NCI-H128 (cell line): ENCODE measurements around the gene IQCK.

Source experiments
- DNase-seq: peaks from one replicate; lab custom pipeline; 2025; ENCODE audit not compliant: unreplicated experiment; lab: John Stamatoyannopoulos, UW

The IQCK gene

DNA sequence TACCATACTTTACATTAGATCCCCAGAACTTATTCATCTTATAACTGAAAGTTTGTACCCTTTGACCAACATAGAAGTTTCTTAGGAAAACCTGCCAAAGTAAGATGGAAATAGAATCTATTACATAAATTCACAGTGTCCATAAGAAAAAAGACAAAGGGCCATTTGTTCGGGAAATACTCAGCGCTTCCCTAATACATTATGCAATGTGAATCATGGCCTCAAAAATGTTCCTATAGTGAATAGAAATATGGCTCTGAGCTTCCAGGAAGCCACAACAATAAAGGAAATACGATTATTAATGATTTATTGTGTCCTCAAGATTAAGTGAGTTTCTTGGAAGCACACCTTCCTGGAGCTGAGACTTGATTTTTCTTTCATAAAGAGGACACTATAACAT lies 115.1 kb downstream of the IQCK start:
- no peak for DNase-seq

DNA sequence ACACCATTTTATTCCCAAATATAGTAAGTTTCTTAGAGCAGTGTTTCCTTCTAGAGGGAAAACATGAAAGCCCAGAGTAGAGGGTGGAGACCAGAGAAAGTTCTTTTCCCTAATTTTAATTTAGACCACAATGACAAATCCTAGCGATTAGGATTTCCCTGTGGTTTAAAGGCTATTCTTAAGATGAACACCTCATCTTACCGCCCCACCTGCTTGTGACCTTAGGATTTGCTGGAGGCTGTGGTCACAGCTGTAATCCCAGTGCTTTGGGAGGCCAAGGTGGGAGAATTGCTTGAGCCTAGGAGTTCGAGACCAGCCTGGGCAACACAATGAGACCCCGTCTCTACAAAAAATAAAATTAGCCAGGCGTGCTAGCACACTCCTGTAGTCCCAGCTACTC lies 115.5 kb downstream of the IQCK start:
- no peak for DNase-seq

DNA sequence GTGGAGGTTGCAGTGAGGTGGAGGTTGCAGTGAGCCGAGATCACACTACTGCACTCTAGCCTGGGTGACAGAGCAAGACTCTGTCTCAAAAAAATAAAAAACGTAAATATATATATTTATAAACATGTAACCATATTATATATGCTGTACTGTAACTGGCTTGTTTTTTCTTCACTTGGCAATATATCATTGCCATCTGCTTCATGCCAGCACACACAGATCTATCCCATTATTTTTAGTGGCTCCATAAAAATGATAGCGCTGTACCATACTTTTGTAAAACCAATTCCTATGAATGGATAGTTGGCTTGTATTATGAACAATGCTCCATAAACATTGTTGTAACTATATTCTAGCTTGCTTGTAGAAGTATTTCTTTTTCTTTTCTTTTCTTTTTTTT lies 117.1 kb downstream of the IQCK start:
- no peak for DNase-seq

DNA sequence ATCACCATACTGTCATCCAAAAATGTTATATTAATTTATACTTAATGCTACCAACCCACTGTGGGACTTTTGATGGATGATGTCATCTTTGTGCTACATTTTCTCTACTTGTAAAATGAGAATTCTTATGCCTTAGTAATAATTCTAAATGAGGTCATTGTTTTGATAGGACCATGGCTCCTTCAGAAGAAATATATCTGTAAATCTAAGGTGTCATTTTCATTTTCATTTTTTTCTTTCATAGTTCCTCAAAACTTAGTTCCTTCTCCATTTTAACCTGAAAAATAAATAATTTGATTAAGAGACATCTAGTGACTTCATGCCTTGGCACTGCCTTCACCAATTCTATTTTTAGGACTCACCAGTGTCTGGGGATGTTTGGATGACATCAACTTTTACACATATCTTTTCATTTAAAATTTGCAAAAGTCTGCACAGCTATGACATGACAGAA lies 117.9 kb downstream of the IQCK start:
- no peak for DNase-seq

DNA sequence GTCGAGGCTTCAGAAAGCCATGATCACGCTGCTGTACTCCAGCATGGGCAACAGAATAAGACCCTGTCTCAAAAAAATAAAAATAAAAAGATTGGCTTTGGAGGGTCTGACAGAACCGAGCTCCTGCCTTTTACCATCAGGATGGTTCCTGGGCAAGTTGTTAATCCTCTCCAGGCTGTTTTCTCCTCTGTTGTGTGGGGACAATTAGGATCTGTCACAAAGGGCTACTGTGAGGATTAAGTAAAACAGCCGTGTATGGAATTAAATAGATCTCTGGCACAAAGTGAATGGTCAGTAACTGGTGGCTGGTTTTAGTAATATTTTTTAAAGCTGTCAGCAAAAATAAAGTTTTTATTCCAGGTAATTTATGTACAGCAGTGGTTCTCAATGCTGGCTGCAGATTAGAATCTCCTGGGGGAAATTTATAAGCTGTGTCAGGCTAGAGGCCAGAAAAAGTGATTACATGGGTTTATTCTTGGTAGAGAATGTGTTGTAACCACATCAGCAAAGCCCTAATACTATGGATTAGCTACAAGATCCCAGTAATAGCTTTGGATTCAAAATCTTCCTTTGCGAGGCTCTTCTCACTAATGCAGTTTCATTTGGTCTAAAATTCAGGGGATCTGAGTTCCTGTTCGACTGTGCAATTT lies 119.4 kb downstream of the IQCK start:
- no peak for DNase-seq

DNA sequence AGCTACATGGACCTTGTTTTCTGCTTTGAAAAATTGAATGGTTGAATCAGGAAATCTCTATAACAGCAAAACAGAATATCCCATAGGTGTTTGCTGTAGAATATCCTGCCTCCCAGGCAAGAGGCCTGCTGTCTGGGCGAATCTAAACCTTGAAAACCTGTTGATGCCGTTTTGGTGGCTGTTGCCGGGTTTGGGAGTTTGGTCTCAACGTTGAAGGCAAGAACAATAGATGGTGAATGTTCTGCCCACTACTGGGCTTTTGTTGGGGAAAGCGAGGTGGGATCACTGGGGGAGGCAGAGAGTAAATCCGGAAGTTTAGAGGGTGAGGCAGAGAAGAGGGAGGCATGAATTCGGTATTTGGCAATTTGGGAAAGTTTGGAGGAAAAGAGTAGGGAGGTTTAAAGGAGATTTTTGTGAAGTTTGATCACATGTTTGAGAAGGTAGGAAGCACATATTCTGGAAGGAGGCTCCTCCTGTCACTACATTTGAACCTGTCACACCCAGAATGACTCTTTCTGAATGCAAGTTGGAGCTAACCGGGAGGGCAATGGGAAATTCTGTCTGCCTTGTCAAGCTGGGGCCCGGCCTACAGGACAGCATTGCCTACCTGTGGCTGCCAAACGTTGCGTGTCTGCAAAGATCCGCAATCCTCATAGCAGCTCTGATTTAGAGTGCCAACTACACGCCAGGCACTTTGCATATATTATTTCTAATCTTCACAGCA lies 120.1 kb downstream of the IQCK start:
- no peak for DNase-seq

DNA sequence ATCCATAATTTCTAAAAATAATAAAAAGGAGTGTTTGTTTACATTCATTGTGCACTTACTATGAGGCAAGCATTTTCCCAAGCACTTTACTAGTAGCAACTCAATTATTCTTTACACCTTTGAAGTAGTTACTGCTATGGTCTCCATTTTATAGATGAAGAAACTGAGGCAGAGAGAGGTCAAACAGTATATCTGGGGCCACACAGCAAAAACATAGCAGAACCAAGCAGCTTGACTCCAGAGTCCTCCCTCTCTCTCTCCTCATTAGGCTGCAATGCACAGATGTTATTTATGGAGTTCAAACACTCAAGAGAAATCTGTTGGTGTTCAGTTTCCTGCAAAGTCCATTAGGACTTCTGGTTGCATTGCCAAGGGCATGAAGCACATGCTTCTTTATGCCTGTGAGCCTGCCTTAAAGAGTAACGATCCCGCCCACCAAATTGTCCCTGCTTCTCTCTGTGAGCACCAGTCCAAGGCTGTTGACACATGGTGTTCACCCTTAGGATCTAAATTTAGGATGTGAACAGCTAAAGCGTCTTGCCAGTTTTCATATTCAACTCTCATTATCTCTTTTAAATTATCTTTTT lies 122.5 kb downstream of the IQCK start:
- peak; percentile 5 for DNase-seq

DNA sequence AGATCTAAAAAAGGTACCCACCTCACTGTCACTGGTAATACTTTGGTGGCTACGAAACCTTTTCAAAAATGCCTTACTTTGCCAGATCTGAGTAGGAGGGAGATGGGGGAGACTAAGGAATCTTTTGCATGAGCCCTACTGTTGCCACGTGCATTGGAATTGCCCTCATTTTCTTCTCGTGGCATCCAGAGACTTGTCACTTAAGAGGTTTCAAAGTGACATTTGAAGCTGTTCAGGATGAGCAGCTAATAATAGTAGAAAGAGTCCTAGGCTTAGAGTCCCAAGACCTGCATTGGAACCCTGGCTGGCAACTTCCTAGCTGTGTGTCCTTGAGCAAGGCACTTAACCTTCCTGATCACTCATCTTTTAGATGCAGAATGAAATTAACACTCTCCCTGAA lies 123.1 kb downstream of the IQCK start:
- no peak for DNase-seq

DNA sequence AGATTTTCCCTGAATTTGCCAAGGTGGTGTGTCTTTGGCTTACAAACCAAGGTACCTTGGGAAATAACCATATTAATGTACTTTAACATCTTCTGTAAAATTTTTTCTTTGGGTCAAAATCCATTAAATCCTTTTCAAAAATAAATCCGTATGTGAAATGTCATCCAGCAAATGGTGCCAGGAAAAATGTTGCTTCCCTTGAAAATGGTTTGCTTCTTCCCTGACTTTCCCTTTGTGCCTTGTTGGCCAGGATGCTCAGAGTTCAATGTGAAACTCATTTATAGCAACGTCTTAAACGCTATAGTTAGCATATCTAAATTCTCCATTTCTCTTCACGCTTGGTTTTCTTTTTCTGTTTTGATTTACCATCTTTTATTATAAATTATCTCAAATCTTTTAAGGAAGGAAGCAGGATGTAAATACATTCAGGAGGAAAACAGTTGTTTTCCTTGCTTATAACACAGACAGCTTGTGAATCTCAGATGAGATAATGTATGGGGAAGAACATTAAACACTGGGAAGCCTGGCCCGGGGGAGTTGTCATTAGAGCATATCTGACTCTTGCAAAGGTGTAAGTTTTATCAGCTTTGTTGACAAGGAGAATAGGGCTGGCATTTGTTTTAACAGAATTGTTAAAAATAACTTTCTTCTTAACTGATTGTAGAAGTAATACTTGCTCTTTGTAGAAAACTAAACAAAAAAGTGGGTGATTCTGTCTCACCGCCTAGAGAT lies 124.5 kb downstream of the IQCK start:
- DNase-seq: no peak

DNA sequence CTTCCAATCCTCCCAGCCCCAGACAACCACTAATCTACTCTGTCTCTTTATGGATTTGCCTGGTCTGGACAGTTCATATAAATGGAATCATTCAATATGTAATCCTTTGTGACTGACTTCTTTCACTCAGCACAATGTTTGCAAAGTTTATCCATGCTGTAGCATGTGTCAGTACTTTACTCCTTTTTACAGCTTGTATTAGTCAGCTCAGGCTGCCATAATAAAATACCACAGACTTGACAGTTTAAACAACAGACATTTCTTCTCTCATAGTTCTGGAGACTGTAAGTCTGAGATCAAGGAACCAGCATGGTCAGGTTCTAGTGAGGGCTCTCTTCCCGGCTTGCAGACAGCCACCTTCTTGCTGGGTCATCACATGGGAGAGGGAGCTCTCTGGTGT lies 125.3 kb downstream of the IQCK start:
- no peak for DNase-seq

DNA sequence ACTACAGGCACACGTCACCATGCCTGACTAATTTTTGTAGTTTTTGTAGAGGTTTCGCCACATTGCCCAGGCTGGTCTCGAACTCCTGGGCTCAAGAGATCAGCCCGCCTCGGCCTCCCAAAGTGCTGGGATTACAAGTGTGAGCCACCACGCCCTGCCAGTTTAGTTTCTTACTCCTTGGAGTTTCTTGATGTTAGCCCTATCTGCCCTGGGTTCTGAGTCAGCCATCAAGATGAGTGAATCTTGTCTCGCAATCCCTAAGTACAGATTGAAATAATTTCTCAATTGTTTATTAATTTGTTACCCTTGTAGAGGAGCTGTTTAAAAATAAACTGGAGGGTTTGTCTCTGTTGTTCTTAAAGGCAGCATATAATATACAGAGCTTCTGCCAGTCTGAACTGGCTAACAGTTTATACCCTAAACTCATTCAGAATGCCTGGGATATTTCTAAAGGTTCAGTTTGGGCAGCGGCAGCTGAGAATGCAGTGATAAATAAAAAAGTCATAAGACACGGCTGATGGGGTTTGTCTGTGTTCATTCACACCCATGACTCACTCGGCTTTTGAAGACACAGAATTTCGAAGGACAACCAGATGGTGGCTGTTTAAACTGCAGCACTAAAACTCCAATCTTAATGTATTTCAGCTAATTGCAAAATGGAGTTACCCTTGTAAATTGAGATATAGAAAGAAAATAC lies 127.0 kb downstream of the IQCK start:
- DNase-seq: no peak

DNA sequence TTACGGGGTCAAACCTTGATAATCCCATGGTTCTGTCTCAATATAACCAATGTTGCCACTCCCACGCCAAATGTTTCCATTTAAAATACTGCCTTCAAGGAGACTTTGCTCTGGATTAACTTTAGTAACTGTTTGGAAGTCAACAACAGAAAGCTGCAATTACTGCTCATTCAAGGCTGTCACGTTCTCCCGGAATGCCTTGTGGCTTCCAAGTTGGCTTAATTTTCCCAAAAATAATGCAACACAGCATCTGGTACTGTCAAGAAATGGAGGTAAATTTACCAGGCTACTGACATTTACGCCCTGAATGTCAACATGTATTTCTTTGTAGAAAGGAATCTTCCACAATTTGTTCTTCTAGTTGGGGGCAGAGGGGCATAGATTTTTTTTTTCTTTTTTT lies 128.4 kb downstream of the IQCK start:
- DNase-seq: no peak

DNA sequence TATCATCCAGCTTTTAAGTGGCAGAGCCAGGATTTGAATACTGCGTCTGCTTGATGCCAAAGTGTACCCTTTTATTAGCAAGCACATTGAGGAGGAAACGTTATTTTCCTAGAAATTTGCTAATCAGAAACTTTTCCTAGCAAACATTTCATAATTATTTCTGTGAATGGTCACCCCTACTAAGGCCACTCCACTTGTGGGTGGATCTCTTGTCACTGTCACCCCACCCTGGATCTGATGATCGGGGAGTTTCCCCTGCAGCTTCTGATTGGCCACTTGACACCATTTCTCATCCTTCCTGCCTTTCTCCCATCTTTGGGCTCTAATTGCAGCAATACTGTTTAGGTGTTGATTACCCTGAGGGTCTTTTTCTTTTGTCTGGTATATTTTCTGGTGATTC lies 130.7 kb downstream of the IQCK start:
- DNase-seq: no peak

DNA sequence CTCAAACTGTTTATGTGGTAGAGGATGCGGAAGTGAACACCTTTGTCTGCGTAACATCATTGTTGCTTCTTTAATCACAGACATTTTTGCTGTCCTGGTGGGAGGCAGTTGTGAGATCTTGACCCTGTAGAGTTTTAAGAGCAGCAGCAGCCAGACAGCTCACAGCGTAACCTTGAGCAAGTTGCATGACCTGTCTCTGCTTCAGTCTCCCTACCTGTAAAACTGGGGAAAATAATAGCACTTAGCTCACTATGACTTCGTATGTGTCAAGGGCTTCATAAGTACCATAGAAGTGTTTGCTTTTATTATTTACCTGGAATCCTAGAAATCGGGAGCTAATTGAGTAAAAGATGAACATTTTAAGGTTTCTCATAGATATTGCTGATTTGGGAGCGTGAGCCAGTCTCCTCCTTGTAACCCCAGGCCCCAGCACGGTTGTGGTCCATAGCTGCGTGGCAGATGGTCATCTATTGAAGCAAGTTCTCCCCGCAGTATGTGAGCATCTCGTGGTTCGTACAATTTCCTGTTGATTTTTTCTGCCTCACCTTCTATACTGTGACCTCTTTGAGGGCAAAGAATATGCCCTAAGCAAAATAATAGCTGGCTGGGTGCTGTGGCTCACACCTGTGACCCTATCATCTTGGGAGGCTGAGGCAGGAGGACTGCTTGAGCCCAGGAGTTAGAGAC lies 132.2 kb downstream of the IQCK start:
- DNase-seq: no peak

DNA sequence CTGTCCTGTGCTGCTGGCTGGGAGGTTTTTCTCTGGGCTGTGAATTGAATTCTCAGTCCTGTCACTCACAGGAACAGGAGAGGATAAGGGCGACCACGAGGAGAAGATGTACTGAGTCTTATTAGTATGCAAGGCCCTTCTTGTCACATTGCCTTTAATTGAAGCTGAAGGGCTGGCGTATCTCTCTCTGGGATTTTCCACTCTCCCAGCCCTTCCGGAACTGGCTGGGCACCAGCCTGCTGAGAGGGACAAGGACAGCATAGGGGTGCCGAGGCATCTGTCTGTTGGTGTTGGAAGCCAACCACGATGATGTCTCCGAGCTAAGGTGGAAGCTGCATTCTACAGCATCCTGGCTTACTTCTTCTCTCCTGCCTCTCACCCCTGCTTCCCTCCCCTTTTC lies 133.4 kb downstream of the IQCK start:
- no peak for DNase-seq

DNA sequence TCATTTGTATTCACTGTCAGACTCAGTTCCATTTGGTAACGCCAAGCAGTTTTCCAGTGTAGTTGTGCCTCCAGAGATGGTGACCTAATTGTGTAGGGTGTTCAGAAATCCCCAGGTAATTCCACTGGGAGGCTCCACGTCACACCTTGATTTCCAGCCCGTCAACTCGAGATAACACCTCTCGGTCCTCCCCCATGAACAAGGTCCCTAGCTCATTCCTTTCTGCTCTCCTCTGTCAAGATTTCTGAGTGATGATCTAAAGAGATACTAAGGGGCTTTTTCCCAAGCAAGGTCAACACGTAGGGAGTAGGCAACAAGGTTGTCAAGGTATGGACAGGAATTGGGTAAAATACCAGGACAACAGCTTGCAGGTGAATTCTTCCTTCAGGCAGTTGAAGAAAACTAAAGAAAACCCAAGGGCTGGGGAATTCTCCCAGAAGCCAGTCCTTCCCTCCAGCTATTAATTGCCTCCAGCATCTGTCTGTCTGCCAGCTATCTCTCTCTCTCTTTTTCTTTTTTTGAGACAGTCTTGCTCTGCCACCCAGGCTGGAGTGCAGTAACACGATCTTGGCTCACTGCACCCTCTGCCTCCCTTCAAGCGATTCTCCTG lies 135.2 kb downstream of the IQCK start:
- no peak for DNase-seq

DNA sequence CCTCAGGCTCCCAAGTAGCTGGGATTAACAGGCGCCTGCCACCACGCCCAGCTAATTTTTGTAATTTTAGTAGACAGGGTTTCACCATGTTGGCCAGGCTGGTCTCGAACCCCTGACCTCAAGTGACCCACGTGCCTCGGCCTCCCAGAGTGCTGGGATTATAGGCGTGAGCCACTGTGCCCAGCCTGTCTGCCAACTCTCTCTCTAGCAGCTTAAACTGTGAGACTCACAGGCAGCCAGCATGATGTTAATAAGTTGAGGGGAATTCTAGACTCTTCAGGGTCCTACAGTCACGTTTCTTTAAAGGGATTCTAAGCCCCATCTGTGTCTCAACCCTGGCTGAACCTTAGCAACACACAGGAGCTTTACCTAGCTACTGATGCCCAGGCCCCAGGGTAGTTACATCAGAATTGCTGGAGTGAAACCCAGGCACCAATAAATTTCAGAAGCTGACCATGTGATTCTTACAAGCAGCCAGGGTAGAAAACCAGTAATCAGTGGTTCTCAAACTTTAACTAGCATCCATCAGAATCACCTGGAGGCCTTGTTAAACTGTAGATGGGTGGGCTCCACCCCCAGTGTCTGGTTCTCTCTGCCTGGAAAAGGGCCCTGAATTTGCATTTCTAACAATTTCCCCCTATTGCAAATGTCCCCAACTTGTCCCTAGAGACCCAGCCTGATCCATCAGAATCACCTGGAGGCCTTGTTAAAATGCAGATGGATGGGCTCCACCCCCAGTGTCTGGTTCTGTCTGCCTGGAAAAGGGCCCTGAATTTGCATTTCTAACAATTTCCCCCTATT lies 135.9 kb downstream of the IQCK start:
- no peak for DNase-seq

DNA sequence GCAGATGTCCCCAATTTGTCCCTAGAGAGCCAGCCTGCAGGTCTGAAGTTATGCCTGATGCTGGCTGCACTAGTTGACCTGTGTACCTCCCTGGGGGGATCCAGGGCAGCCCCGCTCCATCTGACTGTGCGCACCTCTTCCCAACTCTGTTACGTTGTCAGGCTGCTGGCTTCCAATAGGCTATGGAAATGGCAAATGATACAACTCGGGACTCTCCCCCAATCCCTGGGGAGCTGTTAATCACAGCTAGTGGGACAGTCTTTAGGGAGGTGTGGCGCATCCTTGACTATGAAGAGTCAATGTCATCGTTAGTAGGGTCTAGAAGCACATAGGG lies 136.4 kb downstream of the IQCK start:
- no peak for DNase-seq

DNA sequence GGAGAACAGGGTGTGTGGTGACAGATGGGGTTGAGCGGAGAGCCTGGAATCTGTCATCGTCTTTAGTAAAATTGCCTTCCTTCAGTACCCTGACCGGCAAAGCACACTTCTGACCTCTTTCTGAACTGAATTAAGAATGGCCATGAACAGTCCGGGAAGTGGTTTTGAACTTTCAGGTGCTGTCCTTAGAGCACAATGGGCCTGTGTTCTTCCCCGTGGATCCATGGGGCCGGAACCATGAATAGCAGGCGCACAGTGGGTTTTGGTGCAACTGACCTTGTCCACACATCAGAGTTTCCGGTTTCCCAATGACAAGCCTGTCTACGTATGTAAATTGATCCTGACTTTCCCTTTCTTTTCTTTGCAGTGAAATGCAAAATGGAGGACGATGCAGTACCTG lies 138.0 kb downstream of the IQCK start:
- no peak for DNase-seq
